ENCODE data around the gene S100A16. TPM values are rescaled to one million over a fixed set of nuclear protein-coding genes. Genes with fewer than 3 reads are reported as not detected.

S100A16 gene
- total RNA-seq, 1 experiment from 2014 or later: 14.6 TPM

- H3K4me1 Mint-ChIP-seq: peaks cover 4% of the 10 kb centered on the region; the same call in 1 of the 2 replicates
- ATAC-seq: no peak
- no peaks in the 10 kb centered on the region for H3K9me3 Mint-ChIP-seq
- H3K36me3 Mint-ChIP-seq: no peaks in the 10 kb centered on the region
- no peak overlapping the region for H3K27ac Mint-ChIP-seq
- no peak for DNase-seq (ENCODE audit: low spot score)
- no peak for TF ChIP-seq ATF6 (CRISPR knock-in tag; IDR thresholded peaks at IDR 0.05)
- TF ChIP-seq ARID4B (CRISPR knock-in tag; IDR thresholded peaks at IDR 0.05; ENCODE audit: borderline replicate concordance): no peak
- no peak for TF ChIP-seq SMAD3 (CRISPR knock-in tag; IDR thresholded peaks at IDR 0.05; ENCODE audit: borderline replicate concordance)
- TF ChIP-seq ZNF232 (CRISPR knock-in tag; IDR thresholded peaks at IDR 0.05): no peak
- TF ChIP-seq KAT7 (CRISPR knock-in tag; IDR thresholded peaks at IDR 0.05; ENCODE audit: borderline replicate concordance): no peak
- ChIA-PET CTCF (interaction anchor here (1.2 to 1.4 kb wide), 2 partner anchors 10 to 69 kb away, joined by 3 to 5 read pairs; partner anchors contain the start of gene S100A13), POLR2A (no interaction called here)
- no peak overlapping the region for H3K4me3 Mint-ChIP-seq
- H3K27me3 Mint-ChIP-seq (ENCODE audit: low read depth): no peaks in the 10 kb centered on the region; the same call in 1 of the 2 replicates
Observed at GRCh38 chr1:153557877-153558276, 55.1 kb downstream of the S100A16 start.

Other genes starting within 250 kb of the S100A16 start
- gene S100A12, start 237.5 kb downstream of the S100A16 start, total RNA-seq (2021): not detected in 3 replicates
- 1.4 TPM in 1 of 3 replicates, not detected in the others for gene S100A8, start 222.1 kb downstream of the S100A16 start, total RNA-seq (2021)
- not detected in 3 replicates for gene S100A7A, start 196.6 kb downstream of the S100A16 start, total RNA-seq (2021)
- not detected in 3 replicates for gene S100A7, start 152.5 kb downstream of the S100A16 start, total RNA-seq (2021)
- gene S100A6, start 77.1 kb downstream of the S100A16 start, total RNA-seq (2021): 19.2 to 32.0 TPM (median 30.8 TPM) in 3 replicates
- not detected in 3 replicates for gene S100A5, start 72.2 kb downstream of the S100A16 start, total RNA-seq (2021)
- 22.7 to 32.0 TPM (median 31.7 TPM) in 3 replicates for gene S100A4, start 67.3 kb downstream of the S100A16 start, total RNA-seq (2021)
- gene S100A3, start 63.9 kb downstream of the S100A16 start, total RNA-seq (2021): 0.33 TPM in 1 of 3 replicates, not detected in the others
- 0.74 to 1.6 TPM (median 0.80 TPM) in 3 replicates for gene S100A2, start 47.3 kb downstream of the S100A16 start, total RNA-seq (2021)
- gene S100A14, start 3.2 kb upstream of the S100A16 start, total RNA-seq (2021): 1.4 to 2.1 TPM (median 1.5 TPM) in 3 replicates
- 68.4 to 84.2 TPM (median 73.9 TPM) in 3 replicates for gene S100A13, start 14.4 kb upstream of the S100A16 start, total RNA-seq (2021)
- 1.3 to 2.0 TPM (median 1.7 TPM) in 3 replicates for gene S100A1, start 15.3 kb upstream of the S100A16 start, total RNA-seq (2021)
- 101 to 105 TPM (median 104 TPM) in 3 replicates for gene CHTOP, start 20.9 kb upstream of the S100A16 start, total RNA-seq (2021)
- gene SNAPIN, start 45.6 kb upstream of the S100A16 start, total RNA-seq (2021): 23.4 to 29.9 TPM (median 26.7 TPM) in 3 replicates
- gene ILF2, start 57.9 kb upstream of the S100A16 start, total RNA-seq (2021): 311 to 337 TPM (median 313 TPM) in 3 replicates
- 13.2 to 16.5 TPM (median 15.9 TPM) in 3 replicates for gene NPR1, start 65.6 kb upstream of the S100A16 start, total RNA-seq (2021)
- 66.8 to 71.3 TPM (median 70.5 TPM) in 3 replicates for gene INTS3, start 114.9 kb upstream of the S100A16 start, total RNA-seq (2021)
- 36.3 to 38.9 TPM (median 36.9 TPM) in 3 replicates for gene SLC27A3, start 162.3 kb upstream of the S100A16 start, total RNA-seq (2021)

All from WTC11 (cell line).